Stimulated activated CD4-positive, alpha-beta T cell treated with anti-CD3 and anti-CD28 coated beads, Interleukin-15, amount 100 ng/mL, for 1 hour (primary cell): ENCODE results near the gene LMX1A.

Experiments
- DNase-seq, 2 donors: peaks; one replicate each; pipeline ENCODE4 v3.0.0-alpha.2; 2020; ENCODE audit warnings: low read depth in 1 of 2, low spot score in 1 of 2

Gene LMX1A

DNA sequence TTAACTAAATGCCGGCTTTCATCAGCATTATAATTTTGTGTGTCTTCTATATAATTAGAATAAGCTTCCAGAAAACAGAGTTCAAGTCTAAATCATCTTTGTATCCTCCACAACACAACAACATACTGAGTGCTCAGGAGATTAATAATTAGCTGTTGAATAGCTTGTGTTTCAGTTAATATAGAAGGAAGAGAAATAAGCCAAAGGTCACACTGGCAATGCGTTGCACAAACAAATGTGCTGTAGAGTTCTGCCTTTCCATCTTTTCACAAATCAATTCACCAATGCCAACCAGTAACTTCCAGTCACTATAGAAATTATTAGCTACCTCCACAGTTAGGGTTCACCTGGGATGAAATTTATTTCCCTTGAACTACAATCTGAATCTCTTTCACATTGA is 132.0 kb downstream of the LMX1A start:
- DNase-seq = no peak

DNA sequence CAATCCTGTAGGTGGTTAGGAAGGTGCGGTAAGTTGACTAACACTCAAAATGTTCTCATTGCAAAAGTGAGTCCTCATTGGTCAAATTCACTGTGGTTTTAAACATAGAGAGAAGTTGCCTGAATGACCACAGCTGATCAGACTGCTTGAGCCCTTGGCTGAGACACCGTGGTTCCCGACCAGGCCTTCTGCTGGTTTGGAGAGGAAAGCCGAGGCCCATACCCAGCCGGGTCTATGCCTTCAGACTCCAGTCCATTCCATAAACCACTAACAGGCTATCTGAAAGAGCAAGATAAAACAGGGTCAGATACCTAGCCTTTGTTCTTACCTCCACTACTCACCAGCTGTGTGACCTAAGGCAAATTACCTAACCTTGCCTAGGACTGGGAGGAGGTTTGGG is 133.9 kb downstream of the LMX1A start:
- no peak for DNase-seq

DNA sequence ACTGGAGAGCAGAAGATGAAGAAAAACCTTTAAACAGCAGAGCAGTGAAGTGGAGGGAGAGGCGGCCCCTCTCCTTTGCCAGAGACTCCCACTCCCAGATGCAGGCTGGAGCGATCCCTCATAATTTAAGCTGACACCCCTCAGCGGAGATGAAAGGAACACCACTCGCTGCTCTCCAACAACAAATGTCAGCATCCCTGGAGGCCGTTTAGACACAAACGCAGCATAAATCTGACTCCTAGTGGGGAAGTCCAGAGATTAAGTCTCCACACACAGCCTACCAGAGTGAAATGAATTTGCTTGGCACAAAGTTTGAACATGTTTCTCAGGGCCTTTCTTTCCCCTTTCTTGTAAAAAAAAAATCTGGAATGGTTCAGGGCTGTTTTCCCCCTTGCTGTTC is 137.8 kb downstream of the LMX1A start:
- no peak for DNase-seq

DNA sequence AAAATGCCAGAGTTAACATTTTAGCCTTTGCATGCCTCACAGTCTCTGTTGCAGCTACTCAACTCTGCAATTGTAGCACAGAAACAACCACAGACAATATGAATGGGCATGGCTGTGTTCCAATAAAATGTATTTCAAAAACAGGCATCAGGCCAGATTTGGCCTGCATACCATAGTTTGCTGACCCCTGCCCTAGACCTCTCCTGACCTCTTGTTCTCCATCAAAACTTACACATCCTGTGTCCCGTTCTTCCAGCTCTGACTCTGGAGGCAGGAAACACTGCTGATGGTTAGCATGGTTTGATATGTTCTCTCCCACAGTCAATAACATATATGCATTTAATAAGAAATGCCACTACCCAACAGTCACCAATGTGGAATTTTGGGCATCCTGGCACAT is 138.6 kb downstream of the LMX1A start:
- no peak for DNase-seq

DNA sequence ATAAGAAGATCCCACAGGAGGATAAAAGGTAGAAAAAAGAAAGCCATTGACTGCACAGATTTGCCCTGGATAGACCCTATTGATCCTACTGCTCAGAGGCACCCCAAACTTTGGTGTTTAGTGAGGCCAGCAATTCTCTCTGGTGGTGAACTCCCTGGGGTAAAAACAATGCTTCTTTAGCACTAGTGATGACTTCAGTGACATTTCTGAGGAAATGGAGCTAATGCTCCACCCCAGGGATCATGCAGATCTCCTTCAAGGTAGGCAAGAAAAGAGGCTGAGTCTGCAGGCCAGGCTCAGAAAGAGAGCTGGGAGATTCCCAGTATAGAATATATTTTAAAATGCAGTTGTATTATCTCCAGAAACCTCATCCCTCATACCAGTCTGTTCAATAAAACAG is 140.3 kb downstream of the LMX1A start:
- DNase-seq = no peak

DNA sequence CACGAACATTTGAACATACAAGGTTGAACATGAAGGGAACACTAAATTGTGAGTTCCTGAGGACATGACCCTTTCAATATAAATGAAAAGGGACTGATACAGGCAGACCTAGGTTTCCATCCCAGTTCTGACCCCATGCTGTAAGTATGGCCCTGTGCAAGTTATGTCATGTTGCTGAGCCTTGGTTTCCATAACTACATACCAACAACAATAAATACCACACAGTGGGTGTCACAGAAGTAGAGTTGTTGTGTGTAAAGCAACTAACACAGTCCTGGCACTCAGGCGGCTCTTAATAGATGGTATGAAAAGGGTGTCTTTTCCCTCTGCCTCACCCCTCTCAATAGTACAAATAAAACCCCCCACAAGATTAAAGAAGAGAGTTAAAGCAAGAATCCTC is 140.8 kb downstream of the LMX1A start:
- no peak for DNase-seq

DNA sequence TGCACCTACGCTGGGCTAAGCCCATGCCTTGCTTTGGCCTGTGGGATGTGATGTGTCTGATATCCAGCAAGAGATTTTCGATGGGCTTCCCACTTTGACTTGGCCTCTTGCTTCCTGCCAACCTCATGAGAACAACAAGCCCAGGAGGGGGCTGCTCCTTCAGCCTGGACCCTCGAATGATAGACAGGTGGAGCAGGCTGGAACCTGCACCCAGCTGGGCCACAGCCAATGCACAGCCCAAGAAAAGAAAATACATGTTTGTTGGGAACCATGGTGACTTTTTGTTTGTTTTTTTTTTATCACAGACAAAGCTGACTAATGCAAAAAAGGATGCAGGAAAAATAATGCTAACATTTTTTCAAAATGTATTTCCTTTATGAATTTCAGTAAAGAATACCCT is 144.3 kb downstream of the LMX1A start:
- DNase-seq = no peak

DNA sequence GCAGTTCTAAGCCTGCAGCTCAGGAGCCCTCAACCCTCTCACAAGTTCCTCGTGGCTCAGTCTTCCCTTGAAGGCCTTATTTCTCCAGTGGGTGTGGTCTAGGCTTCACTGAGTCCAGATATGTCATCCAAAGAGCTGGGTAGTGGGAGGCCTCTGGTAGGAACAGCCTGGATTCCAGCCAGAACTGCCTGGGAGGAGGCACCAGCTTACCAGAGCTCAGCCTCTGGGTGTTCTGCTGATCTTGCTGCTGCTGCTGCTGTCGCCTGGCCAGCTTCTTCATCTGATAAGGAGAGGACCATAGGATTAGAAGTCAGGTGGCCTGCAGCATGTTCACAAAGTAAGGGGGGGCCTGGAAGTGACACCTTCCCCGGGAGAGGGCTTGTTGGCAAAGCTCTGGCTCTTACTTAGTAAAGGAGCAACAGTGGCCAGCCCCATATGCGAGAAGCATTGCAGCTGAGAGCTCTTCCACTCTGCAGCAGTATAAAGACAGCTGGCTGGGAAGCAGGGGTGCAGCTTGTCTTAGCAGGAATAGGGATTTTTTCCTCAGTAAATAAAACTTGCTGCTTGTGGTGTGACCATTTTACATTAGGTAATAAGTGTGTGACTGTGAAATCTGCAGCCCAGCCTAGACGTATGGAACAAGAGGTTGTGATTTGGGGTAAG is 148.5 kb downstream of the LMX1A start:
- no peak for DNase-seq

DNA sequence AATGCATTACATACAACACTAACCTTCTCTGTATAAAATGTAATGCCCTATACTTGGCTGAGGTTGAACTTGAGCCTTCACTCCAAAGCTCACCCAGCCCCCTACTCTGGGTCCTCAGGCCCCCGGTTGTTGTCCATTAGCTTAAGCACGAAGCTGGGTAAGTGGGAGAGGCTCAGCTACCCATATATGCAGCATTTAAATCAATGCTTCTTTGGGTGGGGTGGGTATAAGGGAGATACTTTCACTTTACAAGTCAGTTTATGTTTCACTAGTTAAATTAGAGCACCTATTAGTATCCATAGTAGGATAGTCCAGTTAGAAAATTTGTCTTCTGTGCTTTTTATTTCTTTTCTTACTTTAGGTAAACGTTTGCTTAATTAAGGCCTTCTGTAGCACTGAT is 151.4 kb downstream of the LMX1A start:
- DNase-seq = no peak

DNA sequence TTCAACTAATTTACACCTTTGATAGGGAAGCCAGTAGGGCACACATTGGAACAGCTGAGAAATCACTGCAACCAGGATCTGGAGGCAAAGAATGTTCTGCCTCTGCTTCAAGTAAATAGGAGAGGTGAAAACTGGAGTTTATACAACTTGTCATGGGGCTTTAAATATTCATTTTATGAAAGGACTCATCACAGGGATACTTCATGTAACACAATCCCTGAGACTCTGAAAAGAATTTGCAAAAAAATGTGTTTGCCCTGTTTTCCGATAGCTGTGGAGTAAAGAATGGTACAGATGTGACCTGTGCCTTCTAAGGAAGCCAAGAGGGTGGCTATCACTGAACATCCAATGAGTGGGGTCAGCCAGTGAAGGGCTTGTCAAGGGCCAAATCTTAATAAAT is 152.0 kb downstream of the LMX1A start:
- DNase-seq = no peak

DNA sequence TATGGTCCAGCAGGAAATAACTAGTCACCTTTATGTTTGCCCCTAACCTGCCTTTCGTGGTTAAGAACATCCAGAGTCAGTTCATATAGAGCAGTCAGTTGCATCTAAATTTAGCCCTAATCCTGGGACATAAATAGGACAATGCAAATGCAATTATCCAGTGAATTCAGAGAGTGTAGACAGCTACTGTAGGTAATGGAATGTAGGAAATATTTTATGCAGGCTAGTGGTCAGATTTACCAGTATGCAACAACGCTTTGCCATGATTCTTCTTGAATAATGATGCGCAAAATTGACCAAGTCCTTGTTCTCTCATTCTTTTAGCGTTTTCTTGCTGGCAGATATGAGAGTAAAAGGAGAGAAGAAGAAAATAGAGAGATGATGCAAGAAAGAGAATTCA is 165.4 kb downstream of the LMX1A start:
- no peak for DNase-seq

DNA sequence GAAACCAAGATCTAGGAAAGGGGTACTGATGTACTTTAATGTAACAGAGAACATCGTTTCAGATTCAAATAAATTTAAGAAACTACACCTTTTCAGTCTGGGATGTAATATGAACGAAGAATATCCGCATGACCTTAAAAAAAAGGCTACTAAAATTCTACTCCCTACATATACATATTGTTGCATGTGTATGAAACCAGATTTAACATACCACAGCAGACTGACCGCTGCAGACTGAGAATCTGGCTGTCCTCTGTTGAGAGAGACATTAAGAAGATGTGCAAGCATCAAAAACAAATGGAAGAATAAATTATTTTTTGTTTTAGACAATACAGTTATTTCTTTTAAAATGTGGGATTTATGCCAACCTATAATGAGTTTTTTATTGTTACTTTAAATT is 166.6 kb downstream of the LMX1A start:
- no peak for DNase-seq

DNA sequence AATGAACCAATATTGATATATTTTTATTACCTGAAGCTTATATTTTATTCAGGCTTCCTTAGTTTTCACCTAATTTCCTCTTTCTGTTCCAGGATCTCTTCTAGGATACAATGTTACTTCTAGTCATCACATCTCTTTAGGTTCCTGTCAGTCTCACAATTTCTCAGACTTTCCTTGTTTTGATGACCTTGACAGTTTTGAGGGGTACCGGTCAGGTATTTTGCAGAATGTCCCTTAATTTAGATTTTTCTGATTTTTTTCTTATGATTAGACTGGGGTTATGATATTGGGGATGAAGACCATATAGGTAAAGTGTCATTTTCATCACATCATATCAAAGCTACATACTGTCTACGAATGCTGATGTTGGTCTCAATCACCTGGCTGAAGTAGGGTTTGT is 167.5 kb downstream of the LMX1A start:
- no peak for DNase-seq

DNA sequence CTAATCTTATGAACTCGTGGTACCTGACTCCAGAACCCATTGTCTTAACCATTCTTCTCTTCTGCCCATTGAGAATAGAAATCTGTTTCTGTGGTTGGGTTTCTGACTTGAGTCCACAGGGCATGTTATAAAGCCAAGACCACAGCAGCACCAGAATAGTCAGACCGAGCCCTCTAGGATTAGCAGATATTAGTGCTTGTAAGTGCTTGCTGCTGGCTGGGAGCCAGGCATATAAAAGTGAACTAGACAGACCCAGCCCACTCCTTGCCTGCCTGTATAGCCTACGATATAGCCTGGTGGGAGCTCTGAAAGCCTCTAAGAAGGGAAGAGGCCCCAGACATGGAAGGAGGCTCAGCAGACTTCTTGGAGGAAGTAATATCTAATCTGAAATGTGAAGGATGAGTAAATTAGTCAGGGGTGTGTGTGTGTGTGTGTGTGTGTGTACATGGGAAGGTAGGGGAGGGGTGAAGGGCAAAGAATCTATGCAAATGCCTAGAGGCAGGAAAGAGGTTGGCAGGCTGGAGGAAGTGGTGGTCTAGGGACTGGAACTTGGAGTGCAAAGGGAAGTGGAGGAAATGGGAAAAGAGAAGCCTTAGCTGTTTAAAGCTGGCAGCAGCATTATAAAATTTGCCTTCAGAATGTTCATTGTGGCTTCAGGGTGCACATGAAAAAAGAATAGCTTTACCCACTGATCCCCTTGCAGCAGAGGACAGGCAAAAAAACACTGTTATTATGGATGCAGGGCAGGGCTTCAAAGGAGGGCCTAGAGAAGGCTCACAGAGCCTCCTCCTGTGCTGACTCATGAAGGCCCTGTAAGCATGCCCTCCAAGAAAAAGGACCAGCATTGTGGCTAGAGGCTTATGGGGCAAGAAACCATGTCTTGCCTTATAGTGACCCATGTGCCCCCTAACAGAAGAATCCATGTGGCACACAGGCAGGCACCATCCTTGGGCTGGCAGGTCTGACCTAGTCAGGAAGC is 169.2 kb downstream of the LMX1A start:
- no peak for DNase-seq

DNA sequence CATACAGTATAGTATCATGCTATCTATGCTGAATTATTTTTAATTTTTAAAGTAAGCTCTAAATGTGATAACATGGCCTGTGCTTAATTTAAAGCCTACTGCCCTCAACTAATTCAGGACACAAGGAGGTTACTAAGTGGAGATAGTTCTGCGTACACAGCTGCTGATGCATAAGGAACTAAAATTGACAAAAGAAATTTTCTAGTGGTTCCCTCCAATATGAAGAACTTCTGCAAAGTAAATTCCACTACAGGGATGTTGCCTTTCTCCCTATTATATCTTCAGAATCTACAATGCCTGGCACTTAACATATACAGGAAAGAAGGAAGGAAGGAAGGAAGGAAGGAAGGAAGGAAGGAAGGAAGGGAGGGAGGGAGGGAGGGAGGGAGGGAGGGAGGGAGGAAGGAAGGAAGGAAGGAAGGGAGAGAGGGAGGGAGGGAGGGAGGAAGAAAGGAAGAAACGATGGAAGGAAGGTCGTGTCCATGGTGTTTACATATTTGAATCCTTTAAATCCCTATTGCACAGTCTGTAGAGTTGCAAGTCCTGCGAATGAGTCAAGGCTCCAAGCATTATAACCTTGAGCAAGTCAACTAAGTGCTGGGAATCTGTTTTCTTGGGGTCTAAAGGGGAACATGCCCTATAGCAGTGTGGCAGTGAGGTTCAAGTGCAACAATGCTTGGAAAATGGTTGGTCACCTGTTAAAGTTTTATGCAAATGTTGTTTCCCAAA is 171.2 kb downstream of the LMX1A start:
- no peak for DNase-seq

DNA sequence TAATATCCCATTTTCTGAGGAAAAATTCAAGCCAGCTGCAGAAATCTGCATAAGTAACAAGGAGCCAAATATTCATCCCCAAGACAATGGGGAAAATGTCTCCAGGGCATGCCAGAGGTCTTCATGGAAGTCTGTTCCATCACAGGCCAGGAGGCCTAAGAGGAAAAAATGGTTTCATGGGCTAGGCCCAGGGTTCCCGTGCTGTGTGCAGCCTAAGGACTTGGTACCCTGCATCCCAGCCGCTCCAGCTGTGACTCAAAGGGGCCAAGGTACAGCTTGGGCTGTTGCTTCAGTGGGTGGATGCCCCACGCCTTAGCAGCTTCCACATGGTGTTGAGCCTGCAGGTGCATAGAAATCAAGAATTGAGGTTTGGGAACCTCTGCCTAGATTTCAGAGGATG is 173.5 kb downstream of the LMX1A start:
- DNase-seq = no peak

DNA sequence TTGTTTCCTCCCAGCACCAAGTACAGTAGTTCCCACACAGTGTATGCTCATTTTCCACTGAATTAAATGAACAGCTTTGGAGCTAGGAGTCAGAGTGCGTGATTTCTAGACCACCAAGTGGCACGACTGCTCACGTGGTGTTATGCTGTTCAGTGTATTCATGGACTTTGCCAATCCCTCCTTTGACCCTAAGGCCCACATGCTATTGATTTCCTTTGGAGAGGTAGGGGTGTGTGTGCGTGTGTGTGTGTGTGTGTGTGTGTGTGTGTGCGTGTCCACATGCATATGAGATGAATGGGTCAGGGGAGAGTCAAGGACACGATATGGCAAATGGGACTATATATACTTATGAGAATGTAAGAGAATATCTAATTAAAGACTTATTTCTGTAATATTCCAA is 177.2 kb downstream of the LMX1A start:
- DNase-seq = no peak

DNA sequence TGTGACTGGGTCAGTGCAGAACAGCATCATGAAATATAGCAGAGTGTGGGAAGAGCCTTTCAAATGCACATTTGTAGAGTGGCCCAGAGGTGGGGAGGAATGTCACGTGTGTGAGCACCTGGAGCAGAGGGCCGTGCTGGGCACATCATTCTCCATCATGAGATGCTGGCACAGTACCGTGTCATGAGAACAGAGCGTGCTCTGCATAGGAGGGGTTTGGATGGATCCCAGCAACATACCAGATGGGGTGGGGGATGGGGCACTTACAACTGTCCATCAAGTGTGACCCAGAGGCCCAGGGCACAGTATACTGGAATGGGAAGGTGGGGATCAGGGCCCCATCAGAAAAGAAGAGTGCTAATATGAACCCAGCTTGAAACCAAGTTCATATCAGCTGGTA is 182.0 kb downstream of the LMX1A start:
- DNase-seq = no peak

DNA sequence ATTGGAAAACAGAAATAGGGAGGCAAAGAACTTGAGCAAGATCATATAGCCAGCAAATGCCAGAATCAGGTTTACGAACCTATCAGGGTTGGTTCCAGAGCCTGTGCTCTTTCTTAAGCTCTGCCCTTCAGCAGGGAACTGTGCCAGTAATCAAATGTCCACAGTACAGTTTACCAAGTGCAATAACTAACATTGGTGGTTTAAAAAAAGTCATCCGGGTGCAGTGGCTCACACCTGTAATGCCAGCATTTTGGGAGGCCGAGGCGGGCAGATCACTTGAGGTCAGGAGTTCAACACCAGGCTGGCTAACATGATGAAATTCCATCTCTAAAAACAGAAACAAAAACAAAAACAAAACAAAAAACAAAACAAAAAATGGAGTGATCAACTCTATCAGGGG is 182.7 kb downstream of the LMX1A start:
- DNase-seq = no peak

DNA sequence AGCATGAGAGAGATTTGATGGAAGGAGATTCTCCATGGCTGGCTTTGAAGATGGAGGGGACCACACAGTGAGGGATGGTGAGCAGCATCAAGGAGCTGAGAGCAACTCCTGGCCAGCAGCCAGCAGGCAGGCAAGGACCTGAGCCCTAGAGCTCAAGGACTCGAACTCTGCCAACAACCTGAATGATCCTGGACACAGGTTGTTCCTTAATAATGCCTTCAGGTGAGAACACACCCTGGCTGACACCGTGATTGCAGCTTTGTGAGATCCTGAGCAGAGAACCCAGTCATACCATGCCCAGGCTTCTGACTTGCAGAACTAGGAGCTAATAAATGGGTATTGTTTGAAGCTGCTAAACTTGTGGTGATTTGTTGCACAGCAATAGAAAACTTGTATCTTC is 183.1 kb downstream of the LMX1A start:
- no peak for DNase-seq

DNA sequence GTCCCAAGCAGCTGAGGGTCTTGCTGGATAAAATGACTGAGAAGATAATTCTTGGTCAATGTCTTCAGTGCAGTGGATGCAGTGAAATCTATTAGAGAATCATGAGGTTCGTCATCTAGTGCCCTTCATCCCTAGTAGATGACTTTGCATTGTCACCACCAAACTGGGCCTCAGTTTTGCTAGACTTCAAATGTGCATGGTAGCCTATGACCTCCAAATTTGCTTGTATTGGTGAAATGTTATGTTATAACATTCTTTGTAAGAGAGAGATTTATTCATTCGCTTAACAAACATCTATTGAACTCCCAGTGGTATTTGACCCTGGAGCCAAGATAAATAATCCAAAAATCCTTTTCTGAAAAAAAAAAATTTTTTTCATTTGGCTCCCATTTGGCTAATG is 183.8 kb downstream of the LMX1A start:
- DNase-seq = no peak

DNA sequence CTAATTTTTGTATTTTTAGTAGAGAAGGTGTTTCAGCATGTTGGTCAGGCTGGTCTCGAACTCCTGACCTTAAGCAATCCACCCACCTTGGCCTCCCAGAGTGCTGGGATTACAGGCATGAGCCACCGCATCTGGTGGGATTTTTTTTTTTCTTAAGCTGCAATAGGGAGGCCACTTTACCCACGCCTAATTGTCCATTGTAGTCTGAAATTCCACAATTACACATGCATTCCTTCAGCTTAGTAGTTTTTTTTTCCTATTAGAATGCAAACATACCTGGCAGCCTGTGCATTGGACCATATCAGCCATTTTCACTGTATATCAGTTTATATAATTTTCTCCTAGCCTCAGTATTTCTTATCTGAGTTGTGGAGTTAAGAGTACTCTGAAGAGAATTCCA is 186.8 kb downstream of the LMX1A start:
- DNase-seq = no peak
